ENCODE data around the gene MACO1.

The MACO1 gene

GRCh38 chr1:25545767-25546166, 115.1 kb downstream of the MACO1 start:
- no peak for DNase-seq

DNA sequence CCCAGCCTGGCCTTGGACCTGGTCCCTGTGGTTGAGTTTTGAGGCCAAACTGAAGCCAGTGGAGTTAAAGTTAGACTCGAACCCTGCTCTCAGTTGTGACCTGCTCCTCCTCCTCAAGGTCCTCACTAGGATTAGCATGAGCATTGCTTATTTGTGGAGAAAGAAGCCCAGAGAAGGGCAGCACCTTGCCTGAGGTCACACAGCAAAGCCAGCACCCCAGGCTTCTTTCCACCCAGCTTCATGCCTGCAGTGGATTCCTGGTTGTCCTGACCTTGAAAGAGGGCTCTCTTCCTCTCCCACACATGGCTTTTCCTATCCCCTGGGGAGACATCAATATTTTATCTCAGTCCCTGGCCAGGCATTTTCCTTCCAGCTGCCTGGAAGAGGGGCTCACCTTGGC, 115.5 kb downstream of the MACO1 start:
- no peak for DNase-seq

- no peak for DNase-seq
Observed at GRCh38 chr1:25548601-25549000, 117.9 kb downstream of the MACO1 start.

- DNase-seq = no peak
Observed at GRCh38 chr1:25549273-25550154, 118.8 kb downstream of the MACO1 start.
